AG04450 (cell line): Measurements from ENCODE around the gene CCNG1. TPM values are rescaled to one million over a fixed set of nuclear protein-coding genes. Genes with fewer than 3 reads are reported as not detected.

Experiments
- CTCF ChIA-PET: fragments of 300-600, 350-600 bp; formaldehyde crosslinking; extraction: SDS; loops from one replicate; lab custom pipeline; 2022; ENCODE audit warnings: antibody characterized with exemption, inconsistent platforms; lab: Charles Lee
- POLR2A ChIA-PET: fragments of 350-600 bp; formaldehyde crosslinking; extraction: SDS; loops from one replicate; lab custom pipeline; 2021; ENCODE audit warnings: antibody characterized with exemption, inconsistent platforms; lab: Yijun Ruan, JAX
- DNase-seq: peaks from one replicate; pipeline ENCODE4 v3.0.0-alpha.2; 2011; ENCODE audit warnings: low read depth, low spot score
- H3K27ac ChIP-seq: one replicate; pipeline ENCODE4 v1.5.1; 2012; ENCODE audit warnings: low read depth, low read length, control low read depth
- H3K27me3 ChIP-seq: one replicate; pipeline ENCODE4 v1.6.0; 2012; ENCODE audit warnings: low read length; ENCODE audit not compliant: control insufficient read depth, insufficient read depth
- H3K4me3 ChIP-seq: 2 replicates; pipeline ENCODE4 v1.5.1; 2011; ENCODE audit warnings: mild to moderate bottlenecking, low read depth, low read length, control low read depth
- H3K9me3 ChIP-seq: 2 replicates; pipeline ENCODE4 v1.5.1; 2012; ENCODE audit warnings: low read length; ENCODE audit not compliant: control insufficient read depth, insufficient read depth
- CTCF ChIP-seq: IDR thresholded peaks from 2 replicates; pipeline ENCODE4 v1.5.1; 2011; ENCODE audit warnings: low read depth, low read length, control low read depth, inconsistent platforms
- polyA plus RNA-seq: library from polyadenylated mRNA; depleted of rRNA; stranded (reverse); fragments of >200 nt; gene quantifications from 2 replicates; pipeline ENCODE4 v1.2.3, GENCODE V29; 2011; rRNA removed
- small RNA-seq: library from RNA; depleted of rRNA; stranded (forward); fragments of <200 nt; gene quantifications from one replicate; pipeline ENCODE3, GENCODE V24; 2012; ENCODE audit warnings: low read depth; ENCODE audit not compliant: insufficient read length

CCNG1 gene
- polyA plus RNA-seq, 1 experiment, result 325 TPM

GRCh38 chr5:163489055-163489744 is 51.8 kb downstream of the CCNG1 start:
- ChIA-PET CTCF (interaction anchor here (0.6 to 2.3 kb wide), 8 partner anchors 9 to 81 kb away, joined by 3 to 10 read pairs (median 4); no protein-coding TSS in a partner anchor), POLR2A (no interaction called here)
- TF ChIP-seq CTCF, result peak; percentile 42
- H3K4me3 ChIP-seq, result no peak overlapping the region
- DNase-seq, result no peak
- no peak overlapping the region for H3K27ac ChIP-seq
- H3K9me3 ChIP-seq, result no peaks in the 10 kb centered on the region
- no peaks in the 10 kb centered on the region for H3K27me3 ChIP-seq

GRCh38 chr5:163489745-163490075 is 52.3 kb downstream of the CCNG1 start:
- DNase-seq, result no peak
- Histone ChIP-seq H3K27me3 (no peaks in the 10 kb centered on the region), H3K9me3 (no peaks in the 10 kb centered on the region), H3K4me3 (no peak overlapping the region), H3K27ac (no peak overlapping the region)
- ChIA-PET POLR2A (no interaction called here), CTCF (interaction anchor here (0.7 to 2.3 kb wide), 6 partner anchors 9 to 20 kb away, joined by 3 to 10 read pairs (median 4); no protein-coding TSS in a partner anchor)
- no peak for TF ChIP-seq CTCF

Small RNAs within 50 kb of the gene (small RNA-seq; reads per million reads assigned to genes)
- not detected for gene AC008723.1

Other genes starting within 250 kb of the CCNG1 start
- gene NUDCD2, start 22.5 kb downstream of the CCNG1 start, polyA plus RNA-seq, result 3.8 and 5.6 TPM in 2 replicates
- 6.3 and 12.5 TPM in 2 replicates for gene HMMR, start 23.0 kb downstream of the CCNG1 start, polyA plus RNA-seq
- 59.5 and 86.4 TPM in 2 replicates for gene MAT2B, start 68.0 kb downstream of the CCNG1 start, polyA plus RNA-seq